Aorta (tissue), 5 donors: ENCODE data around the gene FOXR1. TPM values are rescaled to one million over a fixed set of nuclear protein-coding genes. Genes with fewer than 3 reads are reported as not detected.

Source experiments
- ATAC-seq: fragments of 200-7000 bp; cut with Tn5 transposase; one replicate; pipeline ENCODE4 v1.9.1; 2022; ENCODE audit warnings: moderate library complexity; ENCODE audit not compliant: low FRiP score
- DNase-seq, 2 donors: peaks; one replicate each; pipeline ENCODE4 v3.0.0-alpha.2; 2020
- H3K27ac ChIP-seq, 2 donors: one replicate each; pipeline ENCODE4 v1.5.1; 2013; ENCODE audit warnings: low read length in 2 of 2, mild to moderate bottlenecking in 2 of 2, moderate library complexity in 2 of 2, control low read depth in 1 of 2, inconsistent platforms in 1 of 2, low read depth in 1 of 2
- H3K27me3 ChIP-seq, 2 donors: one replicate each; pipeline ENCODE4 v1.6.1; 2013; ENCODE audit warnings: control low read depth in 1 of 2, low read length in 1 of 2, mild to moderate bottlenecking in 1 of 2, moderate library complexity in 1 of 2; ENCODE audit not compliant: insufficient read depth in 2 of 2, control insufficient read depth in 1 of 2
- H3K36me3 ChIP-seq, 2 donors: one replicate each; pipeline ENCODE4 v1.6.1; 2013; ENCODE audit warnings: control low read depth in 1 of 2, low read length in 1 of 2, mild to moderate bottlenecking in 1 of 2; ENCODE audit not compliant: insufficient read depth in 2 of 2, control insufficient read depth in 1 of 2
- H3K4me1 ChIP-seq, 2 donors: one replicate each; pipeline ENCODE4 v1.6.1; 2013; ENCODE audit warnings: low read length in 2 of 2, control low read depth in 1 of 2, mild to moderate bottlenecking in 1 of 2, moderate library complexity in 1 of 2; ENCODE audit not compliant: insufficient read depth in 2 of 2, control insufficient read depth in 1 of 2
- H3K4me3 ChIP-seq, 2 donors: one replicate each; pipeline ENCODE4 v1.5.1; 2013; ENCODE audit warnings: low read length in 2 of 2, control low read depth in 1 of 2, mild to moderate bottlenecking in 1 of 2
- H3K9me3 ChIP-seq: one replicate; pipeline ENCODE4 v1.6.1; 2013; ENCODE audit warnings: mild to moderate bottlenecking, low read length; ENCODE audit not compliant: control insufficient read depth
- WGBS, 2 donors: extraction: QIAGEN DNeasy Blood & Tissue Kit; methylation state at CpG; one replicate each; pipeline ENCODE4 v1.1.7; 2013; 5-methylcytosine and 5-hydroxymethylcytosine counted together
- intact Hi-C, 2 donors: fragments of 100-400 bp; cut with DNase I; formaldehyde crosslinking; loops; one replicate each; pipeline versions ENCODE4 v1.14.2 to v1.15.0; 2022
- long read RNA-seq, 2 donors: library from polyadenylated mRNA; unstranded; transcript quantifications; one replicate each; pipeline ENCODE4 v2.0.0, GENCODE V29; 2020 to 2021
- polyA plus RNA-seq, 2 donors: library from polyadenylated mRNA; stranded (reverse); fragments of 200-250 nt; gene quantifications; one replicate each; pipeline ENCODE4 v1.2.3, GENCODE V29; 2013
- total RNA-seq, 2 donors: library from RNA; stranded (reverse); fragmentation: NEBNext Ultra II Directional; extraction: Animal tissue kit (Norgen Biotek cat#: 25700); gene quantifications; one replicate each; pipeline ENCODE4 v1.2.1, GENCODE V29; 2021
- donor health status: healthy with polysubstance abuse.
- donor health status: Bipolar disorder and iron deficiency.
- donor health status: DM: no; HTN: no; CAD: no.
- donor health status: DM: no; HTN: no; CAD: no.
- donor health status: DM: yes; HTN: yes; CAD: no.

Gene FOXR1, protein sequence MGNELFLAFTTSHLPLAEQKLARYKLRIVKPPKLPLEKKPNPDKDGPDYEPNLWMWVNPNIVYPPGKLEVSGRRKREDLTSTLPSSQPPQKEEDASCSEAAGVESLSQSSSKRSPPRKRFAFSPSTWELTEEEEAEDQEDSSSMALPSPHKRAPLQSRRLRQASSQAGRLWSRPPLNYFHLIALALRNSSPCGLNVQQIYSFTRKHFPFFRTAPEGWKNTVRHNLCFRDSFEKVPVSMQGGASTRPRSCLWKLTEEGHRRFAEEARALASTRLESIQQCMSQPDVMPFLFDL
- total RNA-seq = not detected
- not detected for polyA plus RNA-seq
- long read RNA-seq, donor 1 = 0 reads
- long read RNA-seq, donor 2 = 0 reads

DNA sequence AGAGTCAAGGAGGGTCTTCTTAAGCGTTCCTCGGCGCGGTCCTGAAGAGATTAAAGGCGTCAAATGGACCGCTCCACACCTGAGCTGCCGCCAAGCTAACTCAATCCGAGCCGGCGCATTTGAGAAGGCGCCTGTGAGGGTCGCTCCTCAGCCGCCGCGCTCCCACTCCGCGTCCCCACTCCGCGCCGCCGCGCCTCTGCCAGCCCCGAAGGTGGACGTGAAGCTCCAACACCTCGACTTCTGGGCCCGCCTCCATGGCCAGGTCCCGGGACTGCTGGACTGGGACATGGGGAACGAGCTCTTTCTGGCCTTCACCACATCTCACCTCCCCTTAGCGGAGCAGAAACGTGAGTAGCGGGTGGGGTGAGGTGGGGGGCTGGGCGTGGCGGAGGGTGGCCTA lies at the start of gene FOXR1:
Gene FOXR1 (plus strand): TSS at position 116 of the 400 bp plus-strand sequence. CDS start 171 bp downstream, at position 287.
- intact Hi-C loops = no loop called here
- H3K27ac ChIP-seq = no peak within 1 kb of the TSS
- H3K27me3 ChIP-seq = no peaks in the 10 kb centered on the region
- H3K36me3 ChIP-seq = no peaks in the 10 kb centered on the region
- H3K4me3 ChIP-seq = no peak within 1 kb of the TSS
- no peak for DNase-seq
- no peaks in the 10 kb centered on the region for H3K4me1 ChIP-seq
- H3K9me3 ChIP-seq = no peaks in the 10 kb centered on the region
- no peak for ATAC-seq
- 37 to 38% methylated on average over 32 to 33 of the region's 33 CpGs for WGBS, 2 donors

DNA sequence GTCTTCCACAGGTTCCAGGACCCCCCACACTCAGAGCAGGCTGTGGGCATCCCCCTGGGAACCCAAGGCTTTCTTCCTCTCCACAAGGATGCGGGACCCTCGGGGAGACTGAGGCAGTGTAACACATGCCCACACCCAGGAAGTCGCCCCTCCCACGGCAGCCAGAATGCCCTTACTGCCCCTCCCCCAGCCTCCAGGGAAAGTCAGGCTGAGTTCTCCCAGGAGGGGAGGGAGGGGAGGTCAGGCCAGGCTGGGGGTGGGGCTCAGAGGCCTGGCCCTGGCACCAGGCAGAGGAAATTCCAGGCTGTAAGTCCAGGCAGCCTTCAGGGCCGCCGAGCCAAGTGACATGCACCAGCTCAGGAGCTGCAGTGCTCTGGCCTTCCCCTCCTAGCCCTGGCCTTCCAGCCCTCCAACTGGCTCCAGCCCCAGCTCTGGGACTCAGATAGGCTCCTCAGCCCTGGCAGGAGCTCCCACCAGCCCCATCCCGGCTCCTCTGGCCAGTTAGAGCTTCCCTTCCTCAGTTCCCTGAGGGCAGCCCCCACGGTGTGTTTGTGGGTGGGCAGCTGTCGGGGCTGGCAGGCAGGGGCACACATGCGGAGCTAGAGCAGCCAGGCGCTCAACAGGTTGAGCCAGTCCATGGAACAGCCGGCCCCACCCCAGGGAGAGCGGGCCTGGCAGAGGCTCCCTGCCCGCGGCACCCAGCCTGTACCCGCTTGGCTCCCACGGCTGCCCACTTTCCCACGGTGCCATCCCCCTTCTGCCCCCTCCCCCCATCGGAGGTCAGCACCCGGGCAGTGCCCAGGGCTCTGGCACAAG lies 49.4 kb upstream of the FOXR1 start:
- intact Hi-C loops = no loop called here
- no peaks in the 10 kb centered on the region for H3K4me1 ChIP-seq
- 2 to 3% methylated on average over 15 to 20 of the region's 20 CpGs for WGBS, 2 donors

DNA sequence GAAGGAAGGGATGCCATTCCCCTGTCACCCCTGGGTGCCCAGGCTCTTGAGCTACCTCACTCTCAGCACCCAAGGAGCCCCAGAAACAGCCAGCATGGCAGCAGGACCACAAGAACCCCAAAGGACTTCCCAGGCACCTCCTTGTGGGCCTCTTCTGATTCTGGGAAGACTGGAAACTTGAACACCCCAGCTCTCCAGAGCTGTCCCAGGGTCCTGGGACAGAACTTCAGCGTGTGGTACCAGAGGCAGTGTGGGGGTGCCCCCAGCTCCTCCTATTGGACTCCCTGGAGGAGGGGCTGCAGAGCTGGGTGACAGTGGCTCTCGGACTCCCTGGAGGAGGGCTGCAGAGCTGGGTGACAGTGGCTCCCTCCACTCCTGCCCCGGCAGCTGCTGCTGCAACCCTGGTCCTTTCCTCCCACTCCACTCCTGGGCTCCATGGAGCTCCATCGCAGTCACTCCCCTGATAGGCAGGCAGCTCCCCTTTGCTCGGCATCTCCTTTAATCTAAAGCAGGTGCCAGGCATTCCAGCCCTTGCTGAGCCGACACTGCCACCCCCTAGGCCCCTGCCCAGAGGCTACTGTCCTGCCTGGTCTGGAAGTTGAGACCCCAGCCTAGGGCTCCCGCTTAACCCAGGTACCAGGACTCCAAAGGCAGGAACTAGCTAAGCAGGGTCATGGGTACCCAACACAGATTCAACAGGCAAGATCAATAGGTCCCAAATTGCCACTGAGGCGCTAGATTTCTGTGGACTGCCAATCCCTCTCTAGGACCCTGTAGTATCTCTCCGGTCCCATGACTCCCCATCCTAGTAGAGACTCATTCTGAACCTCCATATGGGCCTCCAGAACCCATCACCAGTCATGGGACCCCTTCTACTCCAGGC lies 48.6 kb upstream of the FOXR1 start:
- ATAC-seq = no peak
- H3K27ac ChIP-seq = peak overlapping the region; percentile 45 to 72
- WGBS, 2 donors = 7 to 10% methylated on average over 9 of the region's 9 CpGs
- intact Hi-C loops = no loop called here
- H3K27me3 ChIP-seq = no peaks in the 10 kb centered on the region
- H3K9me3 ChIP-seq = no peaks in the 10 kb centered on the region
- DNase-seq = no peak
- peak overlapping the region; percentile 38 to 76 for H3K4me3 ChIP-seq
- no peaks in the 10 kb centered on the region for H3K36me3 ChIP-seq
- H3K4me1 ChIP-seq = no peaks in the 10 kb centered on the region

More for the DNA sequence above, 49.4 kb upstream of the FOXR1 start:
- DNase-seq = peak; percentile 93 to 94
- ATAC-seq = peak; percentile 76
- Histone ChIP-seq H3K36me3 (no peaks in the 10 kb centered on the region), H3K27ac (peak overlapping the region; percentile 45 to 83), H3K27me3 (no peaks in the 10 kb centered on the region), H3K9me3 (no peaks in the 10 kb centered on the region), H3K4me3 (peak overlapping the region; percentile 38 to 76)

DNA sequence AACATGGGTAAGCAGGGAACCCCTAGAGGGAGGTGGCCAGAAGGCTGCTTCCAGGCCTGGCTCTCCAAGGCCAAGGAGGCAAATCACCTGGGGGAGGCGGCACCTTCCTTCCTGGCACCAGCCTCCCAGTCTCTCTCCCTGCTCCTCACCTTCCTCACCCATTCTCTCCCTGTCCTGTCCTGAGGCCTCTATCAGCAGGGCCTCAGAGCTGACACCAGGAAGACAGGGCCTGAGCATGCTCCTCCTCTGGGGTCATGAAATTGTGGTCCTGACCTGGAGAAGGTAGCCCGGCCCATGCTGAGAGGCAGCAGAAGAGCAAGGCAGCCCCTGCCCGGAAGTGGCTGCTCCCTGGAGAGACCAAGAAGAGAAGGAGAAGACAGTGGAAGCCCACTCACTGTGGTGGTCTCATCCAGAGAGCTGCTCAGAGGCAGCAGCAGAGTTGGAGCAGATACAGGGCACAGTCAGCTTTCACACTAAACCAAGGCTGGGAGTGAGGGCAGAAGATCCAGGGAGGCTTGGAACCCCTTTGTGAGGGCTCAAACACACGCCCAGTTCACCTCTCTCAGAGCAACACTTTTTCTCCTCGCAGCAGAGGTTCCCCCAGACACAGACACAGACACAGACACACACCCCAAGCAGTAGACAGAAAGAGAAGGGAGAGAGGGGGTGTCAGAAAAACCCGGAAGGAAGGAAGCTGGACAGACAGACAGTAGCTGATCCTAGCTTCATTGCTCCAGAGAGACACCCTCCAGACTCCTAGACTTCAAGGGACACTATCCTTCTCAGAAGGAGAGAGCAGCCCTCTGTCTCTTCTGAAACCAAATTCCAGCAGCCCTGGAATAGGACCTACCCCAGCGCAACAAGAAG lies 47.6 kb upstream of the FOXR1 start:
- Histone ChIP-seq H3K27me3 (no peaks in the 10 kb centered on the region), H3K36me3 (no peaks in the 10 kb centered on the region), H3K4me3 (peak overlapping the region; percentile 38 to 76), H3K27ac (peak overlapping the region; percentile 31 to 72), H3K4me1 (no peaks in the 10 kb centered on the region), H3K9me3 (no peaks in the 10 kb centered on the region)
- WGBS, 2 donors = 0 to 2% methylated on average over 7 of the region's 7 CpGs
- ATAC-seq (no peak), DNase-seq (no peak)
- intact Hi-C loops = no loop called here

DNA sequence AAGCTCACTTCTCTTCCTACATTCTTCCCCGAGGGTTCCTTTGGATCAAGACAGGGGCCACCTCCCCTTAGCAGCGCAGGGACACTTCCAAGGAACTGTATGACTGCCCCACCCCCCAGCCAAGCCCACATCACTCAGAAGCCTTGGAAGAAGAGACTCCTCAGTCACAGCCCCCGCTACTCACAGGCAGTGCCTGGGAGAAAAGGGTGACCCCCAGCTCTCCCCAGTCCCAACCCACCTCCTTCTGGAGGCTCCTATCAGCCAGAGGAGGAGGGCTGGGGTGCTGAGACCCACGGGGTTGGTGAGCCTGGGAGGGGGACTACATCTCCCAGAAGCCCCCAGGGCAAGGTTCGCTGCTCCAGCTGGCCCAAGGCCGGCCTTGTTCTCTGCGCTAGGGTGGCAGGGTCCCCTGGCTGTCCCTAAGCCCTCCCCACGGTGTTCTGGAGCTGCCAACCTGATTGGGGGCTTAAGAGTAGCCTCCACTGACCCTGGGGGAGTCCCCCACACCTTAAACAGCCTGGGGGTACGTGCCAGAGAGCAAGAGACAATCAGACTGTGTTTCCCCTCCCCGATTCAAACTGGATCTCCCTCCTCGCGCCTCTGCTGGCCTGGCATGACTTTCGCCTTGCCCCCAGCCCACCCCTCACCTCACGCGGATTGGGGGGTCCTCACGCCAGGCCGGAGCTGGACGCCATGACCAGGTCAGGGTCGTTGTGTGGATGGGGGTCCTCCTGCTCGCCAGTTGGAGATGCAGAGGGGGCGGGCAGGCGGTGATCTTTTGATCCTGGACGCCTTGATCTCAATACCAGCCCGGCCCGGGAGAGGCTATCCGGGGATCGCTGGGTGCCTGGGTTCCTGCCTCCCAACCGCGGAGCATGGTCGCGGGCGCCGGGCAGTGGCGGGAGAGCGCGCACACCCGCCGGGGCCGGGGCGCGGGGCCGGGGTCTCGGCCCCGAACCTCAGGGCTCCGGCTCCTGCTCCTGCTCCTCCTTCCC lies 46.7 kb upstream of the FOXR1 start:
- no peak for ATAC-seq
- DNase-seq = peak in 1 of 2 donors; percentile 82
- H3K4me1 ChIP-seq = no peaks in the 10 kb centered on the region
- intact Hi-C loops = loop anchor here (1.0 to 5.0 kb wide), 3 partner anchors 17 to 138 kb away; partner anchors contain the start of gene DDX6 (in 1 of the 2)
- H3K36me3 ChIP-seq = no peaks in the 10 kb centered on the region
- H3K27me3 ChIP-seq = no peaks in the 10 kb centered on the region
- 0% methylated on average over 42 to 45 of the region's 45 CpGs for WGBS, 2 donors
- H3K4me3 ChIP-seq = peak overlapping the region; percentile 38 to 76
- no peaks in the 10 kb centered on the region for H3K9me3 ChIP-seq
- H3K27ac ChIP-seq = peak overlapping the region; percentile 46 to 72

DNA sequence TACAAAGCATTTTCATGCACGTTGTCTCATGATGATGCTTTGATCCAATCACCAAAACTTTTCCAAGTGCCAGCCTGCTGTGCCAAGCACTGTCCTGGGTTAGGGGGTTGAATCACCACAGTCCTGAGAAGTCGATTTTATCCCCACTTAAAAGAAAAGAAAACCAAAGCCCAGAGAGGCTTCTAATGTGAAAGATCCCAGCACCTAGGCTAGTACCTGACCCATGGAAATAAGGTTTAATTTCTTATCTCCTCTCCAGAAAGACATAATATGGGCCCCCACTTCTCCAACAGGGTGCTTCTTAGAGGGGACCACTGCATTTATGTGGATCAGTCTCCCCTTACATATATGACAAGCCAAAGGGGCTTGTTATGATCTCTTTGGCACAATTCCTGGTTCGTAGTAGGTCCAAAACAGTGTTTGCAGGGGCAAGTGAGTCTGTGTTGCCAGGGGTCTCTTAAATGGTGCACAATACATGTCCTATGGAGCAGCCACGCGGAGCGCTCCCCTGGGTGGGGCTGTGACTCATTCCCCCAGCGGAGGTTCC lies 43.9 kb upstream of the FOXR1 start:
- Histone ChIP-seq H3K36me3 (no peaks in the 10 kb centered on the region), H3K27me3 (no peaks in the 10 kb centered on the region), H3K9me3 (no peaks in the 10 kb centered on the region), H3K4me1 (no peaks in the 10 kb centered on the region), H3K4me3 (no peak overlapping the region), H3K27ac (peak overlapping the region; percentile 52 to 63)
- intact Hi-C loops = loop anchor here (1.0 to 5.0 kb wide), 4 partner anchors 20 to 237 kb away; partner anchors contain the start of gene DDX6 (in 1 of the 2)
- DNase-seq (peak in 1 of 2 donors; percentile 17), ATAC-seq (no peak)
- WGBS, 2 donors = 2 to 5% methylated on average over 7 of the region's 7 CpGs
